Stimulated activated CD4-positive, alpha-beta T cell treated with anti-CD3 and anti-CD28 coated beads, Interleukin-12 subunit alpha, Interleukin-12 subunit beta, amount 100 ng/mL, for 4 hours (primary cell): ENCODE measurements around the gene NFIX.

Source experiments
- DNase-seq: peaks from one replicate; pipeline ENCODE4 v3.0.0-alpha.2; 2020

NFIX gene

DNA sequence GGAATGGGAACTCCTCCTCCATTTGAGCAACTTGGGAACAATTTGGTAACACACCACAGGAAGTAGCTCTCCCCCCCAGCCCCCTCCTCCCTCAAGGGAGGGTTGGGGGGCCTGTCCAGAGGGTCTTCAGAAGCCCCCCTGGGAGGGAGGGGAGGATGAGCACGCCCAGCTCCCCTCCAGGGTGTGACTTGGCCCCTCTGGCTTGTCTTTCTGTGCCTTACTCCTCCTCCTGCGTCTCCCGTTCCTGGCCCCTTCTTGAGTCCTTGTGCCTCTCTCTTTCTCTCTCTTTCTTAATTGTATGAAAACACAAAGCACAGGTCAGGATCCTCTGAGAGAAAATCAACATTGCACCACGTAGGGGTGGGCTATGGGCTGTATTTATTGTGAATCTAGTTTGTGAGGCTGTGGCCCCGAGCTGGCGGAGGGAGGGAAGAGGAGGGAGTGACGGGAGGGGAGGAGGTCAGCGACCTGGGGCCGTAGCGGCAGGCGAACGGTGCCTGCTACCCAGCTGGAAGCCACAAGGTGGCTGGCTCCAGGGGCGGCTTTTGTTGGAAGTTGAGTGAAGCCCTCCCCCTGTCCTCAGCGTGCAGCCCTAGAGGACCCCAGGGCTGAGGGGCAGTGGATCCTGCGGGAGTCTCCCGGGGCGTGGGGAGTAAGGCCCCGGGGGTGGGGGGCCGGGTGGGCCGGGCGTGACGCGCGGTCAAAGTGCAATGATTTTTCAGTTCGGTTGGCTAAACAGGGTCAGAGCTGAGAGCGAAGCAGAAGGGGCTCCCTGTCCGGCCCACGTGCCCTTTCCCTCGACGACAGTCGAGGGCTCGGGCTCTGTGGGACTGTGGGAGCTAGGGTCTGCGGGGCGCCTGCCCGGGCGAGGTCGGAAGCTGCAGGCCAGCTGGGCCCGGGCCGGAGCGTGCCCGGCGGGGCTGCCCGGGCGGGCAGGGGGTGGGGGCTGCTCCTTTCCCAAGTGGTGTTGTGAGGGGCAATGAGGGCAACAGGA, 101.0 kb downstream of the NFIX start:
- DNase-seq, result no peak

DNA sequence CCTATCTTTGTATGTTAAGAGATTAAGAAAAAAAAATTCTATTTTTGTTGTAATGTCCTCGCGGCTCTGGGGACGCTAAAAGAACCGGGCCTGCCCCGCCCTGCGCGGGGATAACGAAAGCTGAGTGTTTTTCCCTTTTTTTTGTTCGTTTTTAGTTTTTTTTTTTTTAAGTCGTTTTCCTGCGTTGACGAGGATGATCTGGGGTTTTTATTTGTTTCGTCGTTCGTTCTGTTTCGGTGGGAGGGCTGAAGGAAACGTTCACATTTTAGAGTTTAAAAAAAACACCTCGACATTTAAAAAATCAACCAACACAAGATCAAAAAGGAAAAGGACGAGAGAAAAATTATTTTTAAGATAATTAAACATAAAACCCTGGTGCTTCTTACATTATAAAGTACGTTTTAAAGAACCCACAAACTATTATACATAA, 101.8 kb downstream of the NFIX start:
- DNase-seq, result no peak

DNA sequence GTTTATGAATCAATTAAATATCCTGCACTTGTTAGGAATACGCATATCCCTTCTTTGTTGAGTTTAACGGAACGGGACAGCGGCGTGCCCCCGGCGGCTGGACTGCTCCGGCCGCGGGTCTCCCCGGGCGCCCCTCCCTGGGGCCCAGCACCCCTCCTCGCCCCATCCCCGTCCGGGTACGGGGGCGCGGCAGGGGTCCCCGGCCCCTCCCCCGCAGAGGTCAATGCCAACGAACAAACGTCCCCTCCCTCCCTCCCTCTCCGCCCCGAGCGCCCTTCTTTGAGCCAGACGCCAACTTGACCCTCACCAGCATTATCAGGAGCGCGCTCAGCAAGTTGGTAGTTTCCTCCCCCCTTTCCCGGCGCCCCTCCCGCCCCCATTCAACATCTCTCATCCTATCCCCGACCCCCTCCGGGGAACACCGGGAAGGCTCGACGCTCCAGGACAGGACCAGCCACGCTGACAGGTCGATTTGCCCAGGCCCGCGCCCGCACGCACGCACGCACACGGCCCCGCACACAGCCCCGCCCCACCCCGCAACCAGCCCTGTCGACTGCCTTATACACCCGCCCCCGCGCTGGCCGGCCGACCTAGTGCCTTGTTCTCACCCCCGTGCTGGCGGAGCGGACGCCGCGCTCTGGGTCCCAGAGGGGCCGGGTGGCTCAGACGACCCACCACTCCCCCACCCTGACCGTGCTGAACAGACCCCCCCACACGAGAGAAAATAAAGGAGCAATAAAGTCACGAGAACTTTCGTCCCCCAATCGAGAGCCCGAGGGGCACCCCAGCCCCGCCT, 102.4 kb downstream of the NFIX start:
- DNase-seq, result no peak

DNA sequence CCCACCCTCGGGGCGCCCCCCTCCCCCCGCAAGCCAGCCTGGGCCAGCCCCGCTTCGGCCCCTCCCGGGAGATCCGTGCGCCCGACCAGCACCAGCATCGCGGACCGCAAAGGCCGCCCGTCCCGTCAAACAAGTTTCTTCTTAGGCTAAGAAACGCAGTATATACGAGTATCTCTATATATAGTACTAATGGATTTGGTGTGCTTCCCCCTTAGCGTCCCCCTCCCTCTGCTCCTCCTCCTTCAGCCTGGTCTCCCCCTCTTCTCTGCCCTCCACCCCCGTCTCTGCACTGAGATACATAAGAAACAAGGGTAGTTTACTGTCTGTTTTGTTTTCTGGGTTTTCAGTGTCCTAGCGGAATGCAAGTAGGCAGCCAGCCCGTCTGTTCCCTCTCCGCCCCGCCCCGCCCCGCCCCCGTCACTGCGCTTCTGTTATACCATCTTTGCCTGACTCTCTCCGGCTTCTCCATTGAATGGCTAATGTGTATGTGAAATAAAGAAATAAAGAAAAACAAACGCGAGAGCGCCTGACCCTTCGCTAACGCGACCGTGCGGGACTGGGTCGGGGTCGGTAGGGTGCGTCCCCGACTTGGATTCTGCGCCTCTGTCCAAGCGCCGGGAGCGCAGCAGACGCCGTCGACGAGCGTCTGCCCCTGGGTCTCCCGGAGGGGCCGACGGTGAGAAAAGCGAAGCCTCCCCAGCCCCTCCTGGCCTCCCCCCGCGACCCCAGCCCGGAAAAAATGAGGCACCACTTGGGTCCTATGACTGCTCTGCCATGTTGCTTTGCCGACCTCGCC, 103.2 kb downstream of the NFIX start:
- DNase-seq, result no peak

DNA sequence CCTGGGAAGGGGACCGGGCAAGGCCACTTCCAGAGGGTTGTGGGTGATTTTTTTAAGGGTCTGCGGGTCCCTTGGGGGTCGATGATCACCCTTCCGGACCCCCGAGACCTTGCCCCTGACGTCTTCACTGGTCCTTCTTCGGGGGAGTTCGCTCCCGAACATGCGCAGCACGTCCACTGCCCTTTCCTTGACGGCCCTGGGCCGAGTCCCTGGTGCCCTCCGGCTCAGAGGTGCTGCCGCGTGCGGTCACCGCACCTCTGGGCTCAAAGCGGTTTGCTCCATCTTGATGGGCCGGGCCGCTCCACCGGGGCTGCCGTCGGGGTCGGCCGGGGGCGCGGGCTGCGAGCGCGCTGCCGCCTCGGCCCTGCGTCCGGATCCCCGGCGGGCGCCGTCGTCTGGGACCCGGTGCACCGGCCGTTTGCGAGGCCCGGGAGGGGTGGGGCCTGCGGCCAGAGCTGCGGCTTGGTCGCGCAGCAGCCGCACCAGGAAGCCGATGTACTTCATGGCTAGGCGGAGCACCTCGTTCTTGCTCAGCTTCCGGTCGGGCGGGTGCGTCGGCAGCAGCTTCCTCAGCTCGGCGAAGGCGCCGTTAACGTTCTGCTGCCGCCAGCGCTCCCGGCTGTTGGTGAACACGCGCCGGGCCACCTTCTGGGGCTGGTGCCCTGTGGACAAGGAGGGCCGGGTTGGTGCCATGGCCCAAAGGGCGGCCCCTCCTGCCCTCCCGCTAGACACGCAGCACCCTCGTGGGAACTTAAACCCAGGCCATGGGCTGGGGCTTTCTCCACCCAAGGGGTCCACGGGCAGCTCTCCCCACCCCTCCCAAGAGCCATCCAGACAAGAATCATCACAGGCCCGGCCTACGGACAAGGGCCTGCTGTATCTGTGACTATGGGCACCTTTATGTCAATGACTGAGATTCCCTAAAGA, 104.1 kb downstream of the NFIX start:
- DNase-seq, result peak; percentile 70

DNA sequence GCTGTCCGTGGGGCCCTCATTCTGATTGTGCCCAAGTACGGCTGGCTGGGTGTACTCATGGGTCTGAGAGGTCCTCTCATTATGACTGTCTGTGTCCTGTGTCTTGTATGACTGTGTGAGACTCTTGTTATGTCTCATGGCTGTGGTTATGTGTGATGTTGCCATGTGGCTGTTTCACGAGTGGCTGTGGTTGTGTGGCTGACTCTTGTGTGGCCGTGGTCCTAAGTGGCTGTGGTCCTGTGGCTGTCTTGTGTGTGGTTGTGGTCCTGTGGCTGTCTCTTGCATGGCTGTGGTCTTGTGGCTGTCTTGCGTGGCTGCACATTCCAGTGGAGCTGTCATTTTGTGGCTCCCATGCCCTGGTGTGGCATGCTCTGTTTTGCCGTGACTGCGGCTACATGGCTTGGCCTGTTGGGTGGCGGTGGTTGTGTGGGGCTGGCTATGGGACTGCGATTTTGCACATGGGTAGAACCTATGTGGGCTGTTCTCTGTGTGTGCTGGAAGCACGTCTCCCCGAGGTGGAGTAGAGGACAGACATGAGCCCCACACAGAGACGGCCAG, 104.8 kb downstream of the NFIX start:
- peak; percentile 45 for DNase-seq

DNA sequence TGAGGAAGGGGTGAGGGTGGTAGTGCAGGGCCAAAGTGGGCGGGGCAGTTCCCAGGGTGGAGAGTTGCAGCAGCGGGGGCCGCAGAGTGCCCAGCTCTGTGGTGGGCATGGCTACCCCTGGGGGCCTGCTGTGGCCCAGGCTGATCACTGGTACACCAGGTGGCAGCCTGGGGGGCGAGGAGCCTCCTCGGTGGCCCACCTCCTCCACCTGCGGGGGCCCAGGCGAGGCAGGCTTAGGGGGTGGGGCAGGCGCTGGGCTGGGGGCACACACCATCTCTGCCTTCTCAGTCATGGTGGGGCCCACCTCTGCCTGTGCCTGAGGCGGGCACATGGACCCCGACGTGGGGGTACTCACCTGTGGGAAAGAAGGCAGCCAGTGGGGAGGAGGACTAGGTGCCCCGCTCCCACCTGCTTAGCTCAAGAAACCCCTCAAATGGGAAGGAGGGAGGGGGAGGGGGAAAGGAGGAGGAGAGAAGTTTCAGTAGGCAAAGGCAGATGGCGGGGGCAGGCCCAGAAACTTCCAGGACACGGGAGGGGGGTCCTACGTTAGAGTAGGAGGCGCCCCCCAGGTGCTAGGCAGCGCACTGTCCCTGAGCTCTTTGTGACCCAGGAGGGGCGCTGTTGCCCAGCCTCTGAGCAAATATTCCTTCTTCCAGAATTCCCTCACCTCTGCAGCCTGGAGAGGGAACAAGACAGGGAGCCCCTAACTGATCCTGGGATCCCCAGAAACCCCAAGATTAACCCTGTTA, 105.7 kb downstream of the NFIX start:
- DNase-seq, result no peak

DNA sequence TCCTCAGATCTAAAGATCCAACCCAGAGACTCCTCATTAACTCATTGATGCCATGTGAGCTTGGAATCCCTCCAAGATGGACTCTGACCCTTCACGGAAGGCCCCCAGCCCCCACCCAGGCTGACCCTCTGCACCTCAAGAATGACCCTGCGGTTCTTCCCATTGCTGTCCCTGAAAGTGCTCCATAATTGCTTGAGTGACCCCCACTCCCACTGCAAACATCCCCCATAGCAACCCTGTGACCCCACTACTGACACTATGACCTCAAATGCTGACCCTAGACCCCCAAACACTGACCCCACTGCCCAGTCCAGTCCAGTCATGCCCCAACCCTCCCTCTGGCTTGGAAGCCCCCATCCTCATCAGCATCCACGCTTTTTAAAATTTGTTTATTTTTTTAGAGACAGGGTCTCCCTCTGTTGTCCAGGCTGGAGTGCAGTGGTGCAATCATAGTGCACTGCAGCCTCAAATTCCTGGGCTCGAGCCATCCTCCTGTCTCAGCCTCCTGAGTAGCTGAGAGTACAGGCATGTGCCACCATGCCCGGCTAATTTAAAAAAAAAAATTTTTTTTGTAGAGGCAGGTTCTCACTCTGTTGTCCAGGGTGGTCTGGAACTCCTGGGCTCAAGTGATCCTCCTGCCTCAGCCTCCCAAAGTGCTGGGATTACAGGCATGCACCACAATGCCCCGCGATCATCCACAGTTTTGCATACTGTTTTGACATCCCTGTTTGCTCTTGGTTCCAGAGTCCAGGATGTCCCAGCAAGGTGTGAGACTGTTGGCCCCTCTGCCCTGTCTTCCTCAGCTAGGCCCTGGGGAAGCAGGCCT, 106.5 kb downstream of the NFIX start:
- DNase-seq, result no peak

DNA sequence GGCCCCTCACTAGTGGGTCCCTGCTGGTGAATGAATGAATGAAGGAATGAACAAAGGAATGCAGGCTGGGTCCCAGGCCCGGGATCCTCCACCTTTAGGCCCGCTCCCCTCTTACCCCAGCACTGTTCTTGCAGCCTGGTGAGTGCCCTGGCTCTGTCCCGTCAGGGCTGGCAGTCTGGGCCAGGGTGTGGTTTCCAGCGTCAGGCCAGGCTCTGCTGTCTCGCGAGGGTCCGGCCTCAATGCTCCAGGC, 107.1 kb downstream of the NFIX start:
- no peak for DNase-seq

DNA sequence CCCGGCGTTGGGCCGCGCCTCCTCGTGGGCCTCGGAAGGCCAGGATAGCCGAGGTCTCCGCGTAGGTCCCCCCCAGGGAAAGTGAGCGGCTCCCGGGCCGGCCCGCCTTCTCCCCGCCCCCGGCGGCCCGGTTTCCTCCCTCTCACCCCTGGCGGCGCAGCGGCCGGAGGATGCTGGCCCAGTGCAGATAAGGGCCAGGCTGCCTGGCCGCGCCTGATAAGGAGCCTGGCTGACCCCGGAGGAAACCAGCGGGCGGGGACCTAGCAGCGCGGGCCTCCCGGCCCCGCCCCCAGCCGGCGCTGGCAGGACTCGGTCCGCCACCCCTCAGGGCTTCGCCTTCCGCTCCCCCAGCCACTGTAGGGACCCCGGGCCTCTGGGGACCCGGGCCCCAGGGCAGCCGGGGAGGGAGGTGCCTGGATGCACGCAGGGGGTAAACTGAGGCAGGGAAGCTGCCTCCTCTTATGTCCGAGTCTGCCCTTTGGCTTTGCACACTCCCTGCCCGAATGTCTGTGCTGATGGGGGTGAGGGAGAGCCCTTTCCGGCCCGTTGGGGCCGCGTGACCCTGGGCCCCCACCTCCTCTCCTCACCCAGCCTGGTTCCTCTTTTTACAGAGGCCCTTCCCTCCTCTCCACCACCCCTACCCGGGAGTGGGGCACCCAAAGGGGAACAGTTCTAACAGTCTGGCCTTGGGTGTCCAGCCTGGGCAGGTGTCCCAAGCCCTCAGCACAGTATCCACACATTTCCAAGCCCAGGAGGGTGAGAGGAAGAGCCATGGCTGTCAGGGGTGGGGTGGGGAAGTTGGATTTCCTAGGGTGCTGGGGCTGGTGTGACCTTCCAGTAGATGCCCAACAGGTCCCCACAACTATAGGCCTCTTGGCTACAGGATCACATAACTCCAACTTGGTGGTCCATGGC, 107.6 kb downstream of the NFIX start, which contains the start of gene LYL1:
LYL1 (minus strand) TSS at position 193 of the 915 bp plus-strand sequence. CDS start 1,687 bp downstream, outside the sequence.
- no peak for DNase-seq

DNA sequence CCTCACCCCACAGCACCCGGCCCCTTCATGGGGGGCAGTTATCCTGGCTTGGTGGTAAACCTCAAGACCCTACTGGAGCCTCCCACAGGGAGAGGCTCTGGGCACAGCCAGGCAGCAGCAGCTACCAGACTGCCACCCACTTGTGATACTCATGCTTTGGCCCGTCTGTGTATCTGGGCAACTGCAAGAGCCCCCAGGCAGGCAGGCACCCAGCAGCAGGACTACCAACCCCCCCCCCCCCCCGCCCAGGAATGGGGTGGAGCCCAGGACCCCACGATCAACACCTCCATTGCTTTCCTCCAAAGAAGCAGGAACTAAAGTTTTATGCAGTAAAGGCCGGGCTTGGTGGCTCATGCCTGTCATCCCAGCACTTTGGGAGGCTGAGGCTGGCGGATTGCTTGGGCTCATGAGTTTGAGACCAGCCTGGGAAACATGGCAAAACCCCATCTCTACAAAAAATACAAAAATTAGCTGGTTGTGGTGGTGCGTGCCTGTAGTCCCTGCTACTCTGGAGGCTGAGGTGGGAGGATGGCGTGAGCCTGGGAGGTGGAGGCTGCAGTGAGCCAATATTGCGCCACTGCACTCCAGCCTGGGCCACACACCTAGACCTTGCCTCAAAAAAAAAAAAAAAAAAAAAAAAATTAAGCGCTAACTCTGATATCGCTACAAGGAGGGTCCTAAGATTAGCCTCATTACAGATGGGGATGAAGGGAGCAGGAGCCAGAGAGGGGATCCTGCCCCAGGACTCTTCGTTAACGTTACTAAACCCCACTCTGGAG, 108.5 kb downstream of the NFIX start:
- no peak for DNase-seq

DNA sequence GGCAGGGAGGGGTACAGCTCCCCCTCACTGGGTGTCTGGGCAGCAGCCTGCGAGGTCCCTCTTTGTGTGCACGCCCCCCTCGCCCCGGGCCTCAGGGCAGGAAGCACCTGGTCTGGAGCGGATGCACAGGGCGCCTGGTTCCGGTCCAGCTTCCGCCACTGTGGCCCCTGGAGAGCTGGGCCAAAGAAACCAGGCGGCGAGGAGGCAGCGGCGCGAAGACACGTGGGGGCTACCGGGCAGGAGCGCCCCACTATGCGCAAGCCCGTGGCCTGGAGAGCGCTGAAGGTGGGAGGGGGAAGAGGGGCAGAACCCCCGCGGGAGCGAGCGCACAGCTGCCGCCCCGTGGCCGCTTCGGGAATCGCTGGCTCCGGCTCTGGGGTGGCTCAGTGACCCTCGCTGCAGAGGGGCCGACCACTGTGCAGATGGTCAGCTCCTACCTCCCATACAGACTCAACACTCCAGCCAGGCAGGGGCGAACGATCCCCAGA, 109.1 kb downstream of the NFIX start:
- peak; percentile 71 for DNase-seq

DNA sequence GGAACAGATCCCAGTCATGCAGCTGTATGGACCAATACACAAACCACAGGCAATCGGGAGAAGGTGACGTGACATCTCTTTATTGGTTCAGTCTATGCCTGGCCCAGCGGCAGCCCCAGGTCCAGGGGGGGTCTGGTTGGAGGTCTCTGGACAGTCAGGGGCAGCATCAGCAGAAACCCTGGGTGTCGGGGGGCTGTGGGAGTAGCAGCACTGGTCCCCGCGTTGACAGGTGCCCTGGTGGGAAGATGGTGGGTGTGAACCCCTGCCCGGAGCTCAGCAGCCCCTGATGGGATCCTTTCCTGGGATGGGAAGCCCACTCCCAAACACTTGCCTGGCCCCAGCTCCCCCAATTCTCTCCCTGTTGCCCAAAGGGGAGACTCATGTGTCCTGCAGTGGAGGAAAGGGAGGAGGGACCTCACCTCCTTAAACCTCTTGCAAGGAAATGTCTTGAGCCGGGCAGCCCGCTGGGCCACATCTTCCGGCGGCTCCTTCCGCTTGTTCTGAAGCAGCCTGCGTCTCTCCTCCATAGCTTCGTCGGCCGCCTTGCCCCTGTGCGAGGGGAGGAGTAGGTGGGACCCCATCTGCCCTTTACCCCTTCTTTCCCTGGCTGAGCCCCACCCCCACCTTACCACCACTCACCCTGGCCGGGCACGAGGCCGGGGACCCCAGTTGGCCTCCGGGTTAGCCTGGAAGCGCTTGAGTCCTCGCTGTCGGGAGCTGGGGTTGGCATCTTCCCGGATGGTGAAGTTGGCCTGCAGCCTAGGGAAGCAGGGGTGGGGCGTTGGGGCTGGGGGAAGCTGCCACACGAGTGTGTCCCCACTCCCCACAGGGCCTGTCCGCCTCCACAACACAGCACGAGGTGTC, 109.8 kb downstream of the NFIX start:
- no peak for DNase-seq

DNA sequence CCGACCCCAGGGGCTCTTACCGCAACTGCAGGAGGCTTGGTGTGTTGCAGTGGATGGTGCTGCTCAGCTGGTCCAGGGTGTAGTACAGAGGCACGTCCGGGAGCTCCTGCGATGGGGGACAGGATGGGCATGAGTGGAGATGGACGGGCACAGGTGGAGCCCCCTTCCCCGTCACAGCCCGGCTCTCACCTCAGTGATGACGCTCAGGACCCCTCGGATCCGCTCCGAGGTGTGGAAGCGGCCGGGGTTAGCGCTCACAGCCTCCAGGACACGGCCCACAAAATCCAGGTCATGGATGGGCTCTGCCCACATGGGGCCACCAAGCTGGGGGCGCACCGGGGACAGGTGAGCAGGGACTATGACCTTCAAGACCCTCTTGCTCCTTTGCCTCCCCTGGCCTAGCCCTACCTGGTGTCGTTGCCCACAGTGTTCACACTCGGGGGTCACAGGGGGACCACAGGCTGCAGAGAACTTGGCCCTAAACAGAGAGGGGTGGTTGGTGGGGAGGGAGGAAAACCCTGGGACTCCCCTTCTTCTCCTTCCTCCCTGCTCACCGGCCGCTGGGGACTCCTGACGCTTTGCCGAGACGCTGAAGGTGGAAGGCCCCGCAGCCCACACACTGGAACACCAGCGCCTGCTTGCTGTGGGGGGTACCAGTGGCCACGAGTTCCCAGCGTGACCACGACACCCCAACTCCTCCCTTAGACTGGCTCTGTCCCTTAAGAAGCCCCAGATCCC, 114.3 kb downstream of the NFIX start:
- no peak for DNase-seq

DNA sequence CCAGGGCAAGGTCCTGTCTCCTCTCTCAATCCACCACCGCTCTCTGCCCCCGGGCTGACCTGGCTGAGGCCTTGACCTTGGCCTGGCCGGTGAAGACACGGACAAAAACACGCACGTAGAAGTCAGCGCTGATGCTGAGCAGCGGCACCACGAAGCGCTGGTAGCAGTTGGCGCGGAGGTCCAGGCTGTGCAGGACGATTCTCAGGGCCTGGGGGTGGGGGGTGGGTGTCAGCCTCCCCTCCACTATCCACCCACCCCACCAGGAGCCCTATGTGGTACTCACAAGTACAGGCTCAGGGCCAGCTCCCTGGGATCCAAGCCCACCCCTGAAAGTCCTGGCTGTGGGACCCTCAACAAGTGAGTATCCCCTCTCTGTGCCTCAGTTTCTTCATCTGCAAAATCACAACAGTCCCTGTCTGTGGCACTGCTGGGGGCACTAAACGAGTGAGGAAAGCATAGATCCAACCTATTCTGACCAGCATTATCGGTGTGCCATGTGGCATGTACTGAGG, 114.9 kb downstream of the NFIX start:
- no peak for DNase-seq

DNA sequence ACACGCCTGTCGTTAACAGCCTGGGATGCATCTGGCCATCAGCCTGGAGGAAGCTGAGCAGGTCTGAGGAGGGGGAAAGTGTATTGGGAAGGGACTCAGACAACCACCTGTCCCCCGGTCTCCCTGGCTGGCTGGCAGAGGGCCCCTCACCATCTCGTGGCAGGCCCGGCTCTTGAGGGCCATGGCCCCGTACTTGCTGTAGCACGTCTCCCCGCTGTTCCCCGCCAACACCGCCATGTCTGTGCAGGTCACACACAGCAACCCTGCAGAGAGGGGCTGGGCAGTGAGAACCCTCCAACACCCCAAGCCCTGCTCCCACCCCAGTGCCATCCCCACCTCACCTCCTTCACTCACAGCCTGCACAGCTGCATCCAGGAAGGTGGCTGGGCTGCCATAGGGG, 117.3 kb downstream of the NFIX start:
- DNase-seq, result no peak
